Measurements from ENCODE around the gene FYN. TPM values are rescaled to one million over a fixed set of nuclear protein-coding genes. Genes with fewer than 3 reads are reported as not detected.

FYN gene
- total RNA-seq, 1 experiment from 2014 or later: 7.2 TPM

GRCh38 chr6:111829998-111830397 is 43.3 kb downstream of the FYN start:
- Histone ChIP-seq H3K27me3 (replicated peaks; ENCODE audit: control insufficient read depth, insufficient read depth, low read length) (no peaks in the 10 kb centered on the region), H3K4me3 (ENCODE audit: low read depth, low read length) (no peak overlapping the region), H3K4me1 (no peaks in the 10 kb centered on the region), H3K9me3 (no peaks in the 10 kb centered on the region), H3K36me3 (ENCODE audit: control insufficient read depth, insufficient read depth, low read length) (no peaks in the 10 kb centered on the region)
- ChIA-PET CTCF (no interaction called here), POLR2A (no interaction called here)
- H3K4me1 Mint-ChIP-seq (ENCODE audit: low read depth, unreplicated experiment): no peaks in the 10 kb centered on the region
- H3K27me3 Mint-ChIP-seq (ENCODE audit: insufficient read depth, unreplicated experiment): peaks cover 3% of the 10 kb centered on the region
- H3K4me3 Mint-ChIP-seq (ENCODE audit: unreplicated experiment): no peak overlapping the region
- no TSS peak for BruUV-seq (replicated peaks)
- no peak for TF ChIP-seq CTCF (IDR thresholded peaks at IDR 0.05; ENCODE audit: insufficient read depth in 1 of 2, low read depth in 1 of 2, low read length in 1 of 2, severe bottlenecking in 1 of 2, unreplicated experiment in 1 of 2)
- H3K36me3 Mint-ChIP-seq (ENCODE audit: insufficient read depth, unreplicated experiment): no peaks in the 10 kb centered on the region
- no peaks in the 10 kb centered on the region for H3K9me3 Mint-ChIP-seq (ENCODE audit: unreplicated experiment)
- H3K27ac Mint-ChIP-seq (ENCODE audit: unreplicated experiment): no peak overlapping the region
- intact Hi-C loops (cut with micrococcal nuclease; ENCODE audit: unreplicated experiment): no loop called here
- no peak for DNase-seq

GRCh38 chr6:111829581-111829980 is 43.7 kb downstream of the FYN start:
- no peaks in the 10 kb centered on the region for H3K9me3 Mint-ChIP-seq (ENCODE audit: unreplicated experiment)
- H3K27me3 ChIP-seq (replicated peaks; ENCODE audit: control insufficient read depth, insufficient read depth, low read length): no peaks in the 10 kb centered on the region
- no peaks in the 10 kb centered on the region for H3K4me1 ChIP-seq
- H3K9me3 ChIP-seq: no peaks in the 10 kb centered on the region
- BruUV-seq (replicated peaks): no TSS peak
- H3K4me3 ChIP-seq (ENCODE audit: low read depth, low read length): no peak overlapping the region
- DNase-seq: no peak
- H3K36me3 Mint-ChIP-seq (ENCODE audit: insufficient read depth, unreplicated experiment): no peaks in the 10 kb centered on the region
- H3K27ac Mint-ChIP-seq (ENCODE audit: unreplicated experiment): no peak overlapping the region
- intact Hi-C loops (cut with micrococcal nuclease; ENCODE audit: unreplicated experiment): no loop called here
- POLR2A ChIA-PET: no interaction called here
- H3K36me3 ChIP-seq (ENCODE audit: control insufficient read depth, insufficient read depth, low read length): no peaks in the 10 kb centered on the region
- no peak overlapping the region for H3K4me3 Mint-ChIP-seq (ENCODE audit: unreplicated experiment)
- H3K27me3 Mint-ChIP-seq (ENCODE audit: insufficient read depth, unreplicated experiment): peaks cover 3% of the 10 kb centered on the region
- no peaks in the 10 kb centered on the region for H3K4me1 Mint-ChIP-seq (ENCODE audit: low read depth, unreplicated experiment)
- no peak for TF ChIP-seq CTCF (IDR thresholded peaks at IDR 0.05; ENCODE audit: insufficient read depth in 1 of 2, low read depth in 1 of 2, low read length in 1 of 2, severe bottlenecking in 1 of 2, unreplicated experiment in 1 of 2)
- CTCF ChIA-PET: no interaction called here

- TF ChIP-seq CTCF (IDR thresholded peaks at IDR 0.05; ENCODE audit: insufficient read depth in 1 of 2, low read depth in 1 of 2, low read length in 1 of 2, severe bottlenecking in 1 of 2, unreplicated experiment in 1 of 2): no peak
- Histone ChIP-seq H3K4me3 (ENCODE audit: low read depth, low read length) (no peak overlapping the region), H3K4me1 (no peaks in the 10 kb centered on the region), H3K36me3 (ENCODE audit: control insufficient read depth, insufficient read depth, low read length) (no peaks in the 10 kb centered on the region), H3K9me3 (no peaks in the 10 kb centered on the region), H3K27me3 (replicated peaks; ENCODE audit: control insufficient read depth, insufficient read depth, low read length) (no peaks in the 10 kb centered on the region)
- Mint-ChIP-seq H3K4me3 (ENCODE audit: unreplicated experiment) (no peak overlapping the region), H3K27ac (ENCODE audit: unreplicated experiment) (no peak overlapping the region), H3K4me1 (ENCODE audit: low read depth, unreplicated experiment) (no peaks in the 10 kb centered on the region), H3K27me3 (ENCODE audit: insufficient read depth, unreplicated experiment) (peaks cover 3% of the 10 kb centered on the region), H3K9me3 (ENCODE audit: unreplicated experiment) (no peaks in the 10 kb centered on the region), H3K36me3 (ENCODE audit: insufficient read depth, unreplicated experiment) (no peaks in the 10 kb centered on the region)
- ChIA-PET POLR2A (no interaction called here), CTCF (no interaction called here)
- no TSS peak for BruUV-seq (replicated peaks)
- intact Hi-C loops (cut with micrococcal nuclease; ENCODE audit: unreplicated experiment): no loop called here
- no peak for DNase-seq
Measured at GRCh38 chr6:111828809-111829208, 44.4 kb downstream of the FYN start.
